GM18519 (cell line): ENCODE measurements around the gene ADAM8.

Experiments
- ATAC-seq: cut with Tn5 transposase; IDR thresholded peaks from one replicate; pipeline ENCODE4 v1.9.1; 2021; ENCODE audit warnings: mild to moderate bottlenecking, moderate library complexity; ENCODE audit not compliant: unreplicated experiment, low FRiP score

ADAM8 gene

DNA sequence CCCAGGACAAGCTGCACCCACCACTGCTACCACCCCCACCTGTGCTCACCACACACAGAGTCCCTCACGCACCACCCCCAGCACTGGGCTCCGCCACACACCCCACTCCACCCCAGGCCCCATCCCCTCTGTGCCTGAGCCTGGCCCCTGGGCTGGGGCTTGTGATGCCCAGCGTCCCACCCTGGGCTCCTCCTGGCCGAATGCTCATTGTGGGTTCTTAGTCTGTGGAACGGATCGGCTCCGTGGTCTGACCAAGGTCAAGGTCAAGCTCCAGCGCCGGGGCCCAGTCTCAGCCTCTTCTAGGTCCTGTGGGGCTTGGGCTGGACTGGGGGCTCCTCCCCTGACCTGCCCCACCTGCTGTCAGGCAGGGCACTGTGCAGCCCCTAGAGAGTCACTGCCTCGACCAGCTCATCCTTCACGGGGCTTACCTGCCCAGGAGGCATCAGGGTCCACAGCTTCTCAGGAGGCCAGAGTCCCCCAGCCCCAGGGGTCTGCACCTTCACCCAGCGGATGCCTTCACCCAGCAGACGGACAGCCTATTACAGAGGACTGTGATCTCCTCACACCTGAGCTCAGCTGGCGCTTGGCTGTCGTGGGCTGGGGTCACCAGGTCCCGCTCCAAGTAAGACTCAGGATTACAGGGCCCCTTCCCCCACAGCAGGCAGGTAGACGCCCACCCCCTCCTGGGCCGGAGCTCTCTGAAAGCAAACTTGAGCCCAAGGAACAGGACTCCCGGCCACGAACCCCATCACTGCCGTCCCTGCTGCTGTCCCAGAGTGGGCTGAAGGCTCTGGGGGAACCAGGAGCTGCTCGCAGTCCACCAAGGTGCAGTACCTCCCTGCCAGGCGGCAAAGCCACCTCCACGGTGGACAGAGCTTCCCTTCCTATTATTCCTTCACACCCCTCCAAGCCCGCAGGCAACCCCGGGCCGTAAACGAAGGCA is 61.9 kb downstream of the ADAM8 start:
- ATAC-seq = no peak

DNA sequence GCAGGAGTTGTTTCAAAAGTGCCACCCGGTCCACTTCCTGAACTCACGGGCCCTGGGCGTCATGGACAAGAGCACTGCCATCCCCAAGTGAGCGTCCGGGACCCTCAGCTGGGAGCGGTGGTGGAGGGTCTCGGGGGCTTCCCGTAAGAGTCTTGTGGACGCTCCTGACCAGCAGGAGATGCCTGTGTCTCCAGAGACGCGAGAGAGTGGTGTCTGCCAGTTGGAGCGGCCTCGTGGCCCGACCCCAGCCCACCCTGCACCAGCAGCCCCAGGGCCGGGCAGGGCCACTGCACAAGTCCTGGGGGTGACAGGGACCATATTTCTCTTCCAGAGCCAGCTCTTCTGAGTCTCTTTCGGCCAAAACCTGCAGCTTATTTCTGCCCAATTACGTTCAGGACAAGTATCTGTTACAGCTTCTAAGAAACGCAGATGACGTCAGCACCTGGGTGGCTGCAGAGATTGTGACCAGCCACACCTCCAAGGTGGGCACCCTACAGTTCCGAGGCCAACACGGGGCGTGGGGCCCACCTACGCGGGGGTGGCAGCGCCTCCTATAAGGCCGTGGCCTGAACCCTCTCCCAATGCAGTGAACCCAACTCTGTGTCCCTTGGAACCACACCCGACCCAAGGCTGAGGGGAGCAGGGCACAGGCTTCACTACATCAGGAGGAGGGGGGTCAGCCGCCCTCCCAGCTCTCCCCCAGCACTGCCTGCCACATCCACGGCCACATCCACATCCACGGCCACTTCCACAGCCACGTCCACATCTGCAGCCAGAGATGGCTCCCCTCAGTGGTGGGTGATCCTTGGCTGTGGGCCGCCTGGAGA is 62.8 kb downstream of the ADAM8 start:
- no peak for ATAC-seq

DNA sequence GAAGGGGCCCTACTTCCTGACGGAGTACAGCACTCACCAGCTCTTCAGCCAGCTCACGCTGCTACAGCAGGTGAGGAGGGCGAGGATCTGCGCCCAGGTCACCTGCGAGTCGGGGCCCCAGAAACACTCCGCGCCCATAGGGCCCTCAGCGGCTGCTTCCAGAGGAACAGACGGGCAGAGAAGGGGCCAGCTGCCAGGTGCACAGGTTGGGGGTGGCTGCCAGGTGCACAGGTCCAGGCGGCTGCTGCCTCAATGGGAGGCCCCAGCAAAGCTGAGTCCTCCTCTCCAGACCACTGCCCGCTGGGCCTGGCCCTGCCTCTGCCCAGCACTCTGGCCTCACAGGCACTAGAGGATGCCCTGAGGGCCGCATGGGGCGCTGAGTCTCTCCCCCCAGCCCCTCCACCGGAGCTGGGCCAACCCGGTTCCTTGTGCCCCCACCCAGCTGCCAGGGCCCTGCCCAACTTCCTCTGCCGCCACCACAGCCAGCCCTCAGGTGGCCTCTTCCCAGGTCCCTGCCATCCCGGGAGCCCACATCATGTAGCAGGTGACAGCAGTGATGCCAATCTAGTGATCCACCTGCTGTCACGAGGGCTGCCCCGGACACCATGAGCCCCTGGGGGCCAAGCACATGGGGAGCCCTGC is 63.7 kb downstream of the ADAM8 start:
- no peak for ATAC-seq
